Body of pancreas (tissue), 4 donors: ENCODE data around the gene ERC1.

ENCODE experiments used
- POLR2A ChIP-seq, 3 donors: fragments of 450-650 bp; IDR thresholded peaks; one replicate each; pipeline ENCODE4 v1.6.1; 2016; ENCODE audit warnings: antibody characterized with exemption in 3 of 3, mild to moderate bottlenecking in 2 of 3
- TF ChIP-seq, protein P1 (sequence below), 7 experiments: fragments of 450-650 bp in 4 of 7; fragments of 200-600 bp in 3 of 7; sonication (generic) in 3 of 7; IDR thresholded peaks; one replicate each; pipeline ENCODE4 v1.5.1; 2016 to 2019; ENCODE audit warnings: antibody characterized with exemption in 7 of 7

GRCh38 chr12:1130571-1130970, 139.5 kb downstream of the ERC1 start:
- TF ChIP-seq, protein P1, sequence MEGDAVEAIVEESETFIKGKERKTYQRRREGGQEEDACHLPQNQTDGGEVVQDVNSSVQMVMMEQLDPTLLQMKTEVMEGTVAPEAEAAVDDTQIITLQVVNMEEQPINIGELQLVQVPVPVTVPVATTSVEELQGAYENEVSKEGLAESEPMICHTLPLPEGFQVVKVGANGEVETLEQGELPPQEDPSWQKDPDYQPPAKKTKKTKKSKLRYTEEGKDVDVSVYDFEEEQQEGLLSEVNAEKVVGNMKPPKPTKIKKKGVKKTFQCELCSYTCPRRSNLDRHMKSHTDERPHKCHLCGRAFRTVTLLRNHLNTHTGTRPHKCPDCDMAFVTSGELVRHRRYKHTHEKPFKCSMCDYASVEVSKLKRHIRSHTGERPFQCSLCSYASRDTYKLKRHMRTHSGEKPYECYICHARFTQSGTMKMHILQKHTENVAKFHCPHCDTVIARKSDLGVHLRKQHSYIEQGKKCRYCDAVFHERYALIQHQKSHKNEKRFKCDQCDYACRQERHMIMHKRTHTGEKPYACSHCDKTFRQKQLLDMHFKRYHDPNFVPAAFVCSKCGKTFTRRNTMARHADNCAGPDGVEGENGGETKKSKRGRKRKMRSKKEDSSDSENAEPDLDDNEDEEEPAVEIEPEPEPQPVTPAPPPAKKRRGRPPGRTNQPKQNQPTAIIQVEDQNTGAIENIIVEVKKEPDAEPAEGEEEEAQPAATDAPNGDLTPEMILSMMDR (IDR thresholded peaks at IDR 0.05), result no peak
- no peak for TF ChIP-seq POLR2A (IDR thresholded peaks at IDR 0.05)
